NCI-H460 (cell line): ENCODE measurements around the gene BRD7. TPM values are rescaled to one million over a fixed set of nuclear protein-coding genes. Genes with fewer than 3 reads are reported as not detected.

Source experiments
- small RNA-seq, 2 experiments: library from RNA; depleted of rRNA; stranded (forward); fragments of <200 nt; gene quantifications; one replicate each; pipeline ENCODE3, GENCODE V24; 2014
- total RNA-seq: library from RNA; depleted of rRNA; stranded (reverse); fragments of >200 nt; shearing (Covaris generic); gene quantifications from 2 replicates; pipeline ENCODE4 v1.2.3, GENCODE V29; 2014; rRNA removed

BRD7 gene
- total RNA-seq, 1 experiment from 2014 or later: 78.0 TPM

Small RNA genes within 50 kb of the gene (small RNA-seq; reads per million reads assigned to genes)
- gene MIR6771: 0 reads per million in 2 experiments

Other genes starting within 250 kb of the BRD7 start
- 12.1 and 12.4 TPM in 2 replicates for gene TENT4B, start 215.7 kb downstream of the BRD7 start, total RNA-seq
- 28.6 and 39.2 TPM in 2 replicates for gene ADCY7, start 102.4 kb downstream of the BRD7 start, total RNA-seq
- gene NKD1, start 179.4 kb upstream of the BRD7 start, total RNA-seq: 0.05 and 0.12 TPM in 2 replicates